GM12878 (cell line): ENCODE results near the gene CDC123. TPM values are rescaled to one million over a fixed set of nuclear protein-coding genes. Genes with fewer than 3 reads are reported as not detected.
A peak's percentile ranks its signal among the peaks of the same experiment; 100 is the strongest.

Experiments used
- CTCF ChIP-seq, 3 experiments: IDR thresholded peaks in 2 of 3; conservative IDR thresholded peaks in 1 of 3; 2 replicates each; pipeline ENCODE4 v1.5.1; 2011; ENCODE audit warnings: low read depth in 3 of 3, low read length in 3 of 3, mild to moderate bottlenecking in 3 of 3, control low read depth in 2 of 3, moderate library complexity in 2 of 3, inconsistent platforms in 1 of 3, mixed read lengths in 1 of 3; ENCODE audit not compliant: control insufficient read depth in 2 of 3, insufficient read depth in 1 of 3; ENCODE audit errors: extremely low read depth in 1 of 3
- E2F8 ChIP-seq: fragments of 450-650 bp; IDR thresholded peaks from 2 replicates; pipeline ENCODE4 v1.6.1; 2018; ENCODE audit warnings: mild to moderate bottlenecking, low read depth, moderate library complexity; ENCODE audit not compliant: partially characterized antibody
- KAT2A ChIP-seq: conservative IDR thresholded peaks from 2 replicates; pipeline ENCODE4 v1.6.1; 2011; ENCODE audit warnings: low read depth, low read length; ENCODE audit not compliant: control insufficient read depth
- PRDM15 ChIP-seq: fragments of 450-650 bp; formaldehyde crosslinking; IDR thresholded peaks from 2 replicates; pipeline ENCODE4 v1.4.0; 2020; ENCODE audit warnings: mild to moderate bottlenecking, moderate library complexity
- RUNX3 ChIP-seq: IDR thresholded peaks from 2 replicates; pipeline ENCODE4 v1.6.1; 2012; ENCODE audit warnings: low read length, inconsistent platforms
- SP1 ChIP-seq: IDR thresholded peaks from one replicate; pipeline ENCODE4 v1.6.1; 2011; ENCODE audit warnings: low read depth, low read length
- SREBF1 ChIP-seq: IDR thresholded peaks from 2 replicates; pipeline ENCODE4 v1.6.1; 2012; ENCODE audit warnings: mild to moderate bottlenecking, low read length
- YY1 ChIP-seq: IDR thresholded peaks from 2 replicates; pipeline ENCODE4 v1.6.1; 2011; ENCODE audit warnings: low read depth, mild to moderate bottlenecking, low read length
- polyA plus RNA-seq, 11 experiments: library from polyadenylated mRNA; depleted of rRNA in 4 of 11; unstranded in 6 of 11; stranded (reverse) in 5 of 11; fragments of >200 nt; fragmentation: Nextera tagmentation in 4 of 11; fragmentation: Illumina TruSeq in 1 of 11; extraction: Ambion mirVana in 4 of 11; extraction: Trizol in 1 of 11; gene quantifications; 1 replicate in 1 of 11; 2 replicates in 10 of 11; pipeline versions ENCODE4 v1.2.1 to v1.2.3, GENCODE V29; 2011 to 2016; ENCODE audit warnings: inconsistent platforms in 2 of 11, missing spikeins in 2 of 11, low read depth in 1 of 11
- total RNA-seq, 4 experiments: library from RNA; depleted of rRNA in 3 of 4; stranded (reverse); fragments of >200 nt in 3 of 4; fragmentation: Illumina TruSeq in 1 of 4; extraction: Trizol in 1 of 4; gene quantifications; 2 replicates each; pipeline versions ENCODE4 v1.2.1 to v1.2.3, GENCODE V29; 2013 to 2021

The CDC123 gene
- total and polyA plus RNA-seq, 10 of the 15 experiments (the other 5 are each of a cell fraction or from before 2014, with no cell fraction given) = 128 to 360 (median 209) TPM

- TF ChIP-seq PRDM15 (CRISPR knock-in tag) (no peak), YY1 (peak; percentile 49; the same call in 1 of the 2 replicates), SP1 (no peak), KAT2A (no peak), CTCF (IDR thresholded peaks at IDR 0.05 in 2 of 3, conservative IDR thresholded peaks at IDR 0.05 in 1 of 3; ENCODE audit: control insufficient read depth in 2 of 3, extremely low read depth in 1 of 3, insufficient read depth in 1 of 3, low read depth in 3 of 3, low read length in 3 of 3) (peak; percentile 64 to 70 (median 69)), RUNX3 (peak; percentile 9; the same call in 1 of the 2 replicates), SREBF1 (no peak), E2F8 (no peak)
Measured at GRCh38 chr10:12252882-12253546, 57.0 kb downstream of the CDC123 start (continued).
